Stimulated activated CD4-positive, alpha-beta T cell treated with anti-CD3 and anti-CD28 coated beads, TNF-alpha, amount 100 ng/mL, for 4 hours (primary cell): ENCODE measurements around the gene FAM20A.
"Not testable (repeated sequence)": the region's sequence is repeated elsewhere in the genome, so short reads cannot be mapped to it uniquely, and the experiment has no call there.

ENCODE experiments used
- DNase-seq, 3 experiments: peaks; one replicate each; pipeline ENCODE4 v3.0.0-alpha.2; 2020; ENCODE audit warnings: low read depth in 3 of 3

The FAM20A gene

DNA sequence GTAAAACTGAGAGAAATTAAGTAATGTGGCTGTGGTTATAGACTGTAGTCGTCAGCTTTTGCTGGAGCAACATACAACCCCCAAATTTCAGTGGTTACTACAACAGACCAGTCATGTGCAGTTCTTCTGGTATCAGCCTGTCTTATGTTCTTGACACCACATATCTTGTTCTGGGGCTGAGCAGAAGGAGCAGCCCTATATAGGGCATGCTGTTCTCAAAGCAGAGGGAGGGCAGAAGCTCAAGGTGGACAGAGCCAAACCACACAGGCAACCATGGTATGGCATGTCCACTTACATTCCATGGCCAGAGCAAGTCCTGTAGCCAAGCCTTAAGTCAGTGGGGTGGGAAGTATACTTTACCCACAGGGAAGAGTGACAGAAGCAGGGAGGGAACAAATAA, 81.3 kb downstream of the FAM20A start:
- DNase-seq: no peak

DNA sequence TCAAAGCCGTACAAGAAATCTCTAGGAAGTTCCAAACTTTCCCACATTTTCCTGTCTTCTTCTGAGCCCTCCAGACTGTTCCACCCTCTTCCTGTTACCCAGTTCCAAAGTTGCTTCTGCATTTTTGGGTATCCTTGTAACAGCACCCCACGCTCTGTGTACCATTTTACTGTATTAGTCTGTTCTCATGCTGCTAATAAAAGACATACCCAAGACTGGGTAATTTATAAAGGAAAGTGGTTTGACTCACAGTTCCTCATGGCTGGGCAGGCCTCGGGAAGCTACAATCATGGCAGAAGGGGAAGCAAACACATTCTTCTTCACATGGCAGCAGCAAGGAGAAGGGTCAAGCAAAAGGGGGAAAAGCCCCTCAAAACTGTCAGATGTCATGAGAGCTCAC, 82.1 kb downstream of the FAM20A start:
- not testable (repeated sequence) for DNase-seq

DNA sequence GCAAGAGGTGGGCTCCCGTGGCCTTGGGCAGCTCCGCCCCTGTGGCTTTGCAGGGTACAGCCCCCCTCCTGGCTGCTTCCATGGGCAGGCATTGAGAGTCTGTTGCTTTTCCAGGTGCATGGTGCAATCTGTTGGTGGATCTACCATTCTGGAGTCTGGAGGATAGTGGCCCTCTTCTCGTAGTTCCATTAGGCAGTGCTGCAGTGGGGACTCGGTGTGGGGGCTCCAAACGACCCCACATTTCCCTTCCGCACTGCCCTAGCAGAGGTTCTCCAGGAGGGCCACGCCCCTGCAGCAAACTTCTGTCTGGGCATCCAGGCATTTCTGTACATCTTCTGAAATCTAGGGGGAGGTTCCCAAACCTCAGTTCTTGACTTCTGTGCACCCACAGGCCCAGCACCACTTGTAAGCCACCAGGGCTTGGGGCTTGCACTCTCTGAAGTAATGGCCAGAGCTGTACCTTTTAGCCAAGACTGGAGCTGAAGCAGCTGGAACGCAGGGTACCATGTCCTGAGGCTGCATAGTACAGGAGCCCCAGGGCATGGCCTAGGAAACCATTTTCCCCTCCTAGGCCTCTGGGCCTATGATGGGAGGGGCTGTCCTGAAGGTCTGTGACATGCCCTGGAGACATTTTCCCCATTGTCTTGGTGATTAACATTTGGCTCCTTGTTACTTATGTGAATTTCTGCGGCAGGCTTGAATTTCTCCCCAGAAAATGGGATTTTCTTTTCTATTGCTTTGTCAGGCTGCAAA, 82.9 kb downstream of the FAM20A start:
- DNase-seq: no peak

DNA sequence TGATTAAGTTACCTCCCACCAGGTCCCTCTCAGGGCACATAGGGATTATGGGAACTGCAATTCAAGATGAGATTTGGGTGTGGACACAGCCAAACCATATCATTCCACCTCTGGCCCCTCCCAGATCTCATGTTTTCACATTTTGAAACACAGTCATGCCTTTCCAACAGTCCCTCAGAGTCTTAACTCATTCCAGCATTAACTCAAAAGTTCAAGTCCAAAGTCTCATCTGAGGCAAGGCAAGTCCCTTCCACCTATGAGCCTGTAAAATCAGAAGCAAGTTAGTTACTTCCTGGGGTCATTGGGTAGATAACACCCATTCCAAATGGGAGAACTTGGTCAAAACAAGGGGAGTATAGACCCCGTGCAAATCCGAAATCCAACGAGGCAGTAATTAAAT, 83.6 kb downstream of the FAM20A start:
- not testable (repeated sequence) for DNase-seq

DNA sequence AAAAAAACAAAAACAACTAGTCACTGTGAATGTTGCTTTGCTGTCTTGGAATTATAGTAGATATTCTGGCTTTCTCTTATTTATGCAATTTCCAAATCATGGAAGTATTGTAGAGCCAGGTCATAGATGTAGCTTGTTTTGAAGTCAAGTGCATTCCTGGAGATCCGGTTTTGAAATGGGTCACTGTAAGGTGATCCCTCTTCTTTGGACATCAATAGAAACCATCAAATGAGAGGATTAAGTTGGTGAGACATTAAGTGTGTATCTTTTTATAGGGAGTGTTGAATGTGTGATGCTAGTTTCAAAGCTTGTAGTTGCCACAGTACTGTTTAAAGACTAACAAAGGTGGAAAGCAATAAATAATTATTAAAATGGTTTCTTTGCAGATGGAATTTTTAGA, 84.4 kb downstream of the FAM20A start:
- no peak for DNase-seq

DNA sequence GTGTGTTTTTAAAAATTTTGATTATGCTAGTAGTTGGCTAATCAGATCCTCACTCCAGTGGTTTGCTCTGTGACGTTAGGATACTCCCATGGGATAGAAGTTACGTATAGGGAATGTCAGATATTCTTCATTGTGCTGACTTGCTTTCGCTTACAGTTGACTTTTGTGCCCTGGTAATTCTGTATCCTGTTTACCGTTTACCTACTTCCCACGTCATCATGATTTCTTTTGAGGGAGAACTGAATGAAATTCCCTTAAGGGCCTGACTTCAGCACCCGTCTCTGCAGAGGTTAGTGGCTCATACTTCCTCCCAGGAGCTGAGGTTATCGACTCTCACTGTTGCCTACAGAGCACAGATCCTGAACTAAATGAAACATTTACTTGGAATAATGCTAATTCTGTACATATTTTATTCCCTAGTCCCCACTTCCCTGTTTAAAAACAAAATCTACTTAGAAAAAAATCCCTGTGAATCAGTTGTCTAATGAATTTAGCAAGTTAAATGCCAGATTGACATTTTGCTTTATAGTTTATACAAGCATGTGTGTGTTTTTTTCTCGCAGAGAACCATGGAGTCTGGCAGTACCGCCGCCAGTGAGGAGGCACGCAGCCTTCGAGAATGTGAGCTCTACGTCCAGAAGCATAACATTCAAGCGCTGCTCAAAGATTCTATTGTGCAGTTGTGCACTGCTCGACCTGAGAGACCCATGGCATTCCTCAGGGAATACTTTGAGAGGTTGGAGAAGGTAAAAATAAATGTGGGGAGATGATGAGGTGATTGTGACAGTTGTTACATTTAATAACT, 86.1 kb downstream of the FAM20A start:
- no peak for DNase-seq

DNA sequence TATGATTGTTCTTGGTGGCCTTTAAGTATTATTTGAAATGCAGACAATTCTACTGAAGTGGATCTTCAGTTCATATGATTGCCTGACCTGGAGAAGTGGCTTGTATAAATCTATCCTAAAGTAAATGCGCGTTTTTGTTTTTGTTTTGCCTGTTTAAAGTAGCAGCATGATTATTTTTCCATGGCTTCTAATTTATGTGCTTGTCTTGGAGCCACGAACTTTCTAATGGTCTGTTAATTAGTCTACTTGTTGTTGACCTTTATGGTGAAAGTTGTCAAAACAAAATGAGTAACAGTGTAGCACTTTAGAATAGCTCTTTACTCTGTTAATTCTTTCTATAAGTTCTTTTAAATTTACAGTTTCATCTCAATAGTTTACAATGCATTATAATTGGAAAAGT, 87.2 kb downstream of the FAM20A start:
- DNase-seq: no peak

DNA sequence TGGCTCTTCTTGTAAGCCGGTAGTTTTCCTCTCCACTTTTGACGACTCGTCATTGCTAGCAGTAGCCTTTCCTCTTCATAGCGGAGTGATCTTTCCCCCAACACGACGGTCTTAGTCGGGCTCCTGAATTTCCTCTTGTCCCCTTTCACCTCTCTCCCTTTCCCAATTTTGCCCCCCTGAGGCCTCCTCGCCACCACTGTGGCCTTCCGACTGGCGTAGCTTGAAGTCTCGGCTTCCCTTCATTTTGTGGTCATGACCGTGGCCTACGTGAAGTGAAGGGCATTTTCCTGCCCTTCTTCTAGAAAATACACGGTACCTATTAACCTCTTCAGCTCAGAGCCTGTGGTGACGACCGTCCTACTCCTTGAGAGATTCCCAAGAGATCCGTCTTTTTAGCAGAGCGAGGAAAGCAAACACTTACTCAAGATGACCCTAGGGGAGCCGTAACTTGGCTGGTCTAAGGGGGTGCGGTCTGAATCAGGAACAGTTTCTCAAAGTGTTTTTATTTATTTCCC, 88.2 kb downstream of the FAM20A start:
- DNase-seq: no peak

DNA sequence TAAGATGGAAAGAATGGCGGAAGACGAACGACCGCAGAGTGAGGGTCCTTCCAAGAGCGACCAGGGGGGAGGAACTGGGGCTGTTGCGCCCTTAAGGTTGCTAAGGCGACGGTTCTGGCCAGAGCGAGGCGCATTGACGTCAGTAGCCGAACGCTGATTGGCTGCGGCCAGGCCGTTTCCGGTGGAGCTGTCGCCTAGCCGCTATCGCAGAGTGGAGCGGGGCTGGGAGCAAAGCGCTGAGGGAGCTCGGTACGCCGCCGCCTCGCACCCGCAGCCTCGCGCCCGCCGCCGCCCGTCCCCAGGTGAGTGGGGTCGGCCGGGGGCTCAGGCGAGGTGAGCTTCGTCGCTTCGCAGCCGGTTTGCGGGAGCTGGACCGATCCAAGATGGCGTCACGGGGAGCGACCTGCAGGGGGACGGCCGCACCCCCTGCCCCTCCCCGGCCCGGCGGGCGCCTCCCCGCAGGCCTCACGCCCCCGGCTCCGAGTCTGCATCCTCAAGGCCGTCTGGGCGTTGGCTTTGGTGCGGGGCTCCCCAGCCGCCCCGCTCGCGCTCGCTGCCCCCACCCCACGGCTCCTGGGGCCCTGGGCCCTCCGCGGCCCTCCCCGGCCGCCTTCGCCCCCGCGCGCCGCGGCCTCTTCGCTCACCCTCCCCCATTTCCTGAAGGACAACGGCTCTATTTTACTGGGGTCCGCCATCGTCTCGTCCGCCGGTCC, 88.8 kb downstream of the FAM20A start, which contains the start of gene PRKAR1A:
PRKAR1A (plus strand) TSS at position 184 of the 713 bp plus-strand sequence. CDS start 2,970 bp downstream, outside the sequence.
- peak; percentile 80 to 85 (median 85) for DNase-seq

DNA sequence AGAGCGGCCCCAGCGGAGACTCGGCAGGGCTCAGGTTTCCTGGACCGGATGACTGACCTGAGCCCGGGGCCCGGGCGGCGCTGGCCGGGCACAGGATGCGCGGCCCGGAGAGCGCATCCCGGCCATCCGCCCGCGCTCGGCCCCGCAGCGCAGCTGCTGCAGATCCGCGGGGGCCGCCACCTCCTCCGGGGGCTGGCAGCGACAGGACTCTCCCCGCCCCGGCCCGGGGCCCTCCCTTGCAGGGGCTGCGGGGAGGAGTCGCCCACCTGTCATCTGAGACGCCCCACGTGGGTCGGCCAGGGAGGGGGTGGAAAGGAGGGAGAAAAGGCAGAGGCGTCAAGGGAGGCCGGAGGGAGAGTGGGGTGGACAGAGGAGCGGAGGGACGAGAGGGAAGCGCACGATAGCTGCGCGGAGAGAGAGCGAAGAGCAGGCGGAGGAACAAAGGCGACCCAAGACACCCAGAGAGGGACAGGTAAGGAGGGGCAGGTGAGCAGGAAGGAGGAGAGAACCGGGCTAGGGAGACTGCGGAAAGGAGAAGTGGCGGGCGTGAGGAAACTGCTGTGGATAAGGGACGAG, 89.4 kb downstream of the FAM20A start:
- DNase-seq: peak; percentile 54 to 67 (median 60)

DNA sequence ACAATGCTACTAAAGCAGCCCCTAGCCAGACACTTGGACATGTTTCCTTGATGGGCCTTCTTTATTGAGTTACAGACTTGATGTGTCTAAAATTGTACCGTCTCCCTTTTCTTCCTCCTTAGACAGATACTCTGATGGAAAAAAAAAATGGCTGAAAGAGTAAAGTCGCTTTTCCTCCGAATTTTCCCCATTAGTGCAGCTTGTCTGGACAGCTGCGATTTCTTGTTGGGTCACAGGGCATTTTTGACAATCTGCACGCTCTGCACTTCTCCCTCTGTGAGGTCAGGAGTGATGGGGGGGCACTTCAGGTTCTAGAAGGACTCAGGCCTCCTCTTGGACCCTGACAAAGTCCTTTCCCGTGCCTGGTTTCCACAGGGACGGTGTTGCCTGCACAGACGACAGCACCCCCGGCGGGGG, 89.9 kb downstream of the FAM20A start:
- no peak for DNase-seq

DNA sequence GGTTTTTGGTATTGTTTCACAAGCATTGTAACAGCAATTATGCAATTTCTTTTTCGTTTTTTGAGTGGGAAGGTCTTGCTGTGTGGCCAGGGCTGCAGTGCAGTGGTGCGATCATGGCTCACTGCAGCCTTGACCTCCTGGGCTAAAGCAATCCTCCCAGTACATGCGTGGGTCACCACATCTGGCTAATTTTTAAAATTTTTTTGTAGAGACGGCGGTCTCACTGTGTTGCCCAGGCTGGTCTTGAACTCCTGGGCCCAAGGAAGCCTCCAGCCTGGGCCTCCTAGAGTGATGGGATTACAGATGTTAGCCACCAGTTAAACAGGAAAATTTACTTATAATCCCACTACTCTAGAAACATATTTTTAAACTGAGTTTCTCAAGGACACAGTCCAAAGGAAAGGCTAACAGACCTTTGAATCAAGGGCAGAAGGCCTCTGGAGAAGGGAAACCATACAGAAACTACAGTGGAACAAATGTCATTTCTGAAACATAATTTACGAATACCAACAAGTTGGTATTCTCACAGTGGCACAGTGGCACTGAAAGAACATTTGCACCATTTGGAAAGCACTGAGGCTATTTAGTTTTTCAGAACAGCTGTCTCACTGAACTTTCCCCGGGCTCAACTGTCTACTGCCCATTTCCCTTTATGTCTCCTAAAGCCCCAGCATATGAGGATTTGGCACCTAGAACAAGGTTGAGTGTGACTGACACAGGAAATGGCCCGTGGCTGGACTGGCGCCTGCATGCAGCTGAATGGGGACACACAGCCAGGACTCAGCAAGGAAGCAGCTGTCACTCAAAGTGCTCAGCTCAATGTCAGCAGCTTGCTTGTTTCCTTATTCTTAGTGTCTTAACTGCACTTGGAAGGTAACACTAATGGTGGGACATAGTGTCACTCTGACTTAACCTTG, 91.8 kb downstream of the FAM20A start:
- no peak for DNase-seq

DNA sequence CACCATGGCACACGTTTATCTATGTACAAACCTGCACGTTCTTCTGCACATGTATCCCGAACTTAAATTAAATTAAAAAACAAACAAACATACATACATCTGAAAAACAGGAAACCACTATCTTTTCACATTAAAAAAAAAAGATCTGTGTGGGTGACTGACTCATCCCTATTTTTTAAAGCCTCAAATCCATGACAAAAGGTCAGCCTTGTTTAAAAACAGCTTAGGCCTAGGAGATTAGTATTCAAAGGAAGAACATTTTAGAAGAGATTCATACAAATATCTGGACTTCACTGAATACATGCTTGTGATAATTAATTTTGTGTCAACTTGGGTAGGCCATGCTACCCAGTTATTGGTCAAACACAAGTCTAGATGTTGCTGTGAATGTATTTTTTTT, 93.6 kb downstream of the FAM20A start:
- DNase-seq: no peak

DNA sequence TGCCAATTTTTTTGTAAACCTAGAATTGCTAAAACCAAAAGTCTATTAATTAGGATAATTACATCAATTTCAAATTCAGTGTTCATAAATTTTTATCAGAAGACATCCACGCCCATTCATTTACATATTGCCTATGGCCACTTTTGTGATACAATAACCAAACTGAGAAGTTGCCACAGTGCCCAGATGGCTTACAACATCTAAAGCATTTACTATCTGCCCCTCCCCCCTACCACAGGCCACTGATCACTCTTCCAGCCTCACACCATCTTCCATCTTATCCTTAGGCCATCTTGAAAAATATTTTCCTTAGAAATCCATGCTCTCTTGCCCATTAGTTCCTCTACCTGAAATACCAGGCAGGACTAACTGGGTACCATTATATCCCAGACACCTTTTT, 95.2 kb downstream of the FAM20A start:
- DNase-seq: no peak

DNA sequence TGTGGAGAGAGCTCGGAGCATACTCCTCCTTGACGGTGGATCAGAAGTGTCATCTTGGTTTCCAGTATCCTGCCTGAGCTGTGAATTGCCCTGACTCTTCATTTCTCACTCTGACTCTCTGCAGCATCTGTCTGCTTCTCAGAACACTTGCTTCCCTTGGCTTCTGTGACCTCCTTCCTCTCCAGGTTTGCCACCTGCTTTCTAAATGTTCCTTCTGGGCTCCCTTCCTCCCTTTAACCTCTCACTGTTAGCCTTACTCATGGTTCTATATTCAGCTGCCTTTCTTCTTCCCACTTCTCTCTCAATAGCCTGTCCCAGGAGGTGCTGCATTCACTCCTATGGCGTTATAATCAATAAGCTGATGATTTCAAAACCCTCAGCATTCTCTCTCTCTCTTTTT, 100.1 kb downstream of the FAM20A start:
- no peak for DNase-seq

DNA sequence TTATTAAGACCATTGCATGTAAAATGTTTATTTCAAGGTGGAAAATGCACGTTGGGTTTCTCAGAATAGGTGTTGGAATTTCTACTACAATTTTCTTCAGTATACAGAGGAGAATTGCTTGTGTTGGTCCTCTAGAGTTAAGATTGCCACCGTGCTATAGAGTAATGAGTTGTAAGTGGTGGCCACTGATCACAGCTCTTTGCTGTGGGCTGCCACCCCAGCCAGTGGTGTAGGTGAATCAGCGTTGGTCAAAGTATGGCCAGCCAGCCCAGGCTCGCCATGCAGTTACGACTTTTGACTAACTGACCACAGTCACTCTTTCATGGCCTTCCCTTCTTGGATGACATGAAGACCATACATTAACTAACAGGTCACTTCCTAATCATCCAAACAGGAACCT, 101.6 kb downstream of the FAM20A start:
- DNase-seq: no peak

DNA sequence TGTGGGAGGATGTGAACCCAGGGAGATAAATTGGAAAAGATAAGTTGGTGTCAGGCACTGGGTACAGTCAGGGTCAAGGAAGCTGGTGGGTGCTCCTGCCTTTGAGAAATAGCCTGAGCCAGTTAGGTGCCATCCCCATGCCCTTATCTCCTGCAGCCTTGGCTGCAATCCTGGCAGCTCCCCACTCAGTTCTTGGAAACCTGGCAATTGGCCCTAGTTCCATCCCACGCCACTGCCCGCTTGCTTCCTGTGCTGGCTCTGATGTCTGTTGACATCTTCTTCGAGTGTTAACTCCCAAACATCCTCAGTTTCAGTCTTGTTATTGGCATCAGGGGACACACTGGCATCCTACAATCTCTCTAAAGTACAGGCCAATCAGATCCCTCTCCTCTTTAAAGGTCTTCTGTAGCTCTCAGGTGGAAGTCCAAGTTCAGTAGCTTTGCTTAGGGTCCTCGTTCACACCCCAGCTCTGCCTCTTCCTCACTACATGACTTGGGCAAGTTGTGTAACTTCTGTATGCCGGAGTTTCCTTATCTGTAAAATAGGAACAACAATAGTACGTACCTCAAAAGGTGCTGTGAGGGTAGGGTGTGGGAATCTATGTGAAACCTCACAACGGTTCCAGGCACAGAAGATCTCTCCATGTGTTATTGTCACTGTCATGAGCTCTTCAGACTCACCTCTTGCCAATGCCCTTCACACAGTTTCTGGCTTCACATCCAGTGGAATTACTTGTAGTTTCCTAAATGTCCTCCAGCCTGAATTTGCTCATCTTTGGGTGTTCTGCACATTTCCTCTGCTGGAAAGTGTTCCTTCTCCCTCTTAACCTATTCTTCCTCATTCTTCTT, 102.5 kb downstream of the FAM20A start:
- no peak for DNase-seq

DNA sequence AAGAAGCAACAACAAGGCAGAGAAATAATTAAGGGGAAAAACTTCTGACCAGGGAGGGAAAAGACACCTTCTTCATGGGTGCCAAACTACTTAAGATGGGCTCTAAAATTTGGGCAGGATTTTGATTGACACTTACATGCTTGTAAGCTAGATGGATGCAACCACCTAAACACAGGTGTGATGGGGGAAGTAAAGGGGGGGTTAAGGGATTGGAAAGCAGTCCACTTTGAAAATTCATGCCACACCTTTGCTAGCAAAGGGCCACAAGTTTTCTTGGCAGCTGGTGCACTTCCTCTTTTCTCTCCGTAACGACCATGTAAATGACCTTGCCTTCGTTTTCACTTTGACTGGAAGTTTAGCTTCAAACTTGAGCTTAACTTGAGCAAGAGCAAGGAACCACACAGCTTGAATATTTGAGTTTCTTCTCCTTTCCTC, 103.3 kb downstream of the FAM20A start:
- no peak for DNase-seq

DNA sequence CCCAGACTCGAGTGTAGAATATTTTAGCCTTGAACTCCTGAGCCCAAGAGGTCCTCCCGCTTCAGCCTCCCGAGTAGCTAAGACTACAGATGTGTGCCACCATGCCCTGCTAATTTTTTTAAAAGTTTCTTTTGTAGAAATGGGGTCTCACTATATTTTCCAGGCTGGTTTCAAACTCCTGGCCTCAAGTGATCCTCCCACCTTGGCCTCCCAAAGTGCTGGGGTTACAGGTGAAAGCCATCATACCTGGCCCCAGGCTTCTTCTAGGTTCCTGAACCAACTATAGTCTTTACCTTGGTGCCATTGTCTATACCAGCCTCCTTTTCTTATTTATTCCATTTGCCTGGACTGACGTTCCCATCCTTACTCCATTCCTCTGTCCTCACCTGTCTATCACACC, 106.1 kb downstream of the FAM20A start:
- DNase-seq: no peak
